ENCODE measurements around the gene PSMA6. TPM values are rescaled to one million over a fixed set of nuclear protein-coding genes. Genes with fewer than 3 reads are reported as not detected.
A peak's percentile ranks its signal among the peaks of the same experiment; 100 is the strongest.

PSMA6 gene
- total RNA-seq, 1 donor from 2014 or later = 225 TPM

DNA sequence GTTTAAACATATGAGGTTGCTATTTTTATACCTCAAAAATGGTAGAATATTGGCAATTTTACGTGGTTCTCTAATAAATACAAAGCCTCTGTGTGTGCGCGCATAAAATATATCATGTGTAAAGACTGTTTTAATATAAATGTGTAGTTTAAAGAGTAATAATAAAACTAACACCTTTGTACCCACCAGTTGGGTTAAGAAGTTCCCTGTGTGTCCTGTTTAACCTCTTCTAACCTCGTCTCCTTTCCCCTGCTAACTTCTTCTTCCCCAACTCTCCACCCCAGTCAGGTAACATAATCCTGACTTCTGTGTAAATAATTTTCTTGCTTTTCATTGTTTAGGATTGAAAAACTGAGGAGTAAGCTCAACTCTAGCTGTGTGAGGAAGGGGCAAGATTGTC, 47.6 kb upstream of the PSMA6 start:
- no peak overlapping the region for H2AFZ ChIP-seq (ENCODE audit: low read depth, low read length)
- no peaks in the 10 kb centered on the region for H3K79me2 ChIP-seq (ENCODE audit: insufficient read depth, low read length)
- no peak overlapping the region for H3K27ac Mint-ChIP-seq (ENCODE audit: unreplicated experiment)
- H3K36me3 ChIP-seq (ENCODE audit: insufficient read depth, low read length) = no peaks in the 10 kb centered on the region
- H3K4me1 Mint-ChIP-seq (ENCODE audit: low read depth, unreplicated experiment) = peaks cover 12% of the 10 kb centered on the region
- H3K27me3 ChIP-seq (ENCODE audit: insufficient read depth, low read length) = no peaks in the 10 kb centered on the region
- FAIRE-seq = no peak
- no peaks in the 10 kb centered on the region for H3K27me3 Mint-ChIP-seq (ENCODE audit: low read depth, unreplicated experiment)
- no peaks in the 10 kb centered on the region for H3K4me1 ChIP-seq (ENCODE audit: insufficient read depth, low read length)
- H3K4me3 Mint-ChIP-seq (ENCODE audit: unreplicated experiment) = no peak overlapping the region
- H3K9me3 Mint-ChIP-seq (ENCODE audit: unreplicated experiment) = no peaks in the 10 kb centered on the region
- peaks cover 5% of the 10 kb centered on the region for H3K36me3 Mint-ChIP-seq (ENCODE audit: low read depth, unreplicated experiment)
- TF ChIP-seq EZH2 (IDR thresholded peaks at IDR 0.05; ENCODE audit: insufficient read depth, low read length) = no peak
- no peak for TF ChIP-seq CTCF (IDR thresholded peaks at IDR 0.05; ENCODE audit: insufficient read depth, low read depth, low read length)
- H4K20me1 ChIP-seq (ENCODE audit: insufficient read depth, low read length) = no peaks in the 10 kb centered on the region
- H3K9ac ChIP-seq (ENCODE audit: low read length) = no peak overlapping the region
- no peak for DNase-seq (ENCODE audit: low read depth)
- no peak overlapping the region for H3K27ac ChIP-seq (ENCODE audit: low read depth, low read length)
- no peak overlapping the region for H3K4me2 ChIP-seq (ENCODE audit: low read length)
- no peaks in the 10 kb centered on the region for H3K9me3 ChIP-seq (ENCODE audit: insufficient read depth, low read depth, low read length)
- no peak overlapping the region for H3K4me3 ChIP-seq (ENCODE audit: insufficient read depth, low read depth, low read length)

- H3K27ac Mint-ChIP-seq (ENCODE audit: unreplicated experiment) = no peak overlapping the region
- no peak overlapping the region for H2AFZ ChIP-seq (ENCODE audit: low read depth, low read length)
- H3K27ac ChIP-seq (ENCODE audit: low read depth, low read length) = no peak overlapping the region
- DNase-seq (ENCODE audit: low read depth) = no peak
- no peaks in the 10 kb centered on the region for H3K27me3 Mint-ChIP-seq (ENCODE audit: low read depth, unreplicated experiment)
- peaks cover 5% of the 10 kb centered on the region for H3K36me3 Mint-ChIP-seq (ENCODE audit: low read depth, unreplicated experiment)
- H3K27me3 ChIP-seq (ENCODE audit: insufficient read depth, low read length) = no peaks in the 10 kb centered on the region
- no peak overlapping the region for H3K4me3 ChIP-seq (ENCODE audit: insufficient read depth, low read depth, low read length)
- no peak overlapping the region for H3K9ac ChIP-seq (ENCODE audit: low read length)
- H3K9me3 ChIP-seq (ENCODE audit: insufficient read depth, low read depth, low read length) = no peaks in the 10 kb centered on the region
- no peak overlapping the region for H3K4me3 Mint-ChIP-seq (ENCODE audit: unreplicated experiment)
- no peak overlapping the region for H3K4me2 ChIP-seq (ENCODE audit: low read length)
- H3K36me3 ChIP-seq (ENCODE audit: insufficient read depth, low read length) = no peaks in the 10 kb centered on the region
- peaks cover 12% of the 10 kb centered on the region for H3K4me1 Mint-ChIP-seq (ENCODE audit: low read depth, unreplicated experiment)
- TF ChIP-seq EZH2 (IDR thresholded peaks at IDR 0.05; ENCODE audit: insufficient read depth, low read length) (no peak), CTCF (IDR thresholded peaks at IDR 0.05; ENCODE audit: insufficient read depth, low read depth, low read length) (no peak)
- H3K9me3 Mint-ChIP-seq (ENCODE audit: unreplicated experiment) = no peaks in the 10 kb centered on the region
- no peaks in the 10 kb centered on the region for H3K4me1 ChIP-seq (ENCODE audit: insufficient read depth, low read length)
- no peaks in the 10 kb centered on the region for H4K20me1 ChIP-seq (ENCODE audit: insufficient read depth, low read length)
- no peaks in the 10 kb centered on the region for H3K79me2 ChIP-seq (ENCODE audit: insufficient read depth, low read length)
- no peak for FAIRE-seq
Observed at GRCh38 chr14:35245051-35245450, 47.1 kb upstream of the PSMA6 start.

GRCh38 chr14:35247777-35248475, 44.3 kb upstream of the PSMA6 start:
- Histone ChIP-seq H3K4me2 (ENCODE audit: low read length) (no peak overlapping the region), H4K20me1 (ENCODE audit: insufficient read depth, low read length) (no peaks in the 10 kb centered on the region), H3K4me3 (ENCODE audit: insufficient read depth, low read depth, low read length) (no peak overlapping the region), H3K9ac (ENCODE audit: low read length) (no peak overlapping the region), H3K27me3 (ENCODE audit: insufficient read depth, low read length) (no peaks in the 10 kb centered on the region), H3K79me2 (ENCODE audit: insufficient read depth, low read length) (no peaks in the 10 kb centered on the region), H3K36me3 (ENCODE audit: insufficient read depth, low read length) (no peaks in the 10 kb centered on the region), H3K27ac (ENCODE audit: low read depth, low read length) (no peak overlapping the region), H2AFZ (ENCODE audit: low read depth, low read length) (no peak overlapping the region), H3K4me1 (ENCODE audit: insufficient read depth, low read length) (no peaks in the 10 kb centered on the region), H3K9me3 (ENCODE audit: insufficient read depth, low read depth, low read length) (no peaks in the 10 kb centered on the region)
- FAIRE-seq (no peak), DNase-seq (ENCODE audit: low read depth) (peak; percentile 39)
- H3K4me1 Mint-ChIP-seq (ENCODE audit: low read depth, unreplicated experiment) = peaks cover 12% of the 10 kb centered on the region
- no peaks in the 10 kb centered on the region for H3K27me3 Mint-ChIP-seq (ENCODE audit: low read depth, unreplicated experiment)
- no peak for TF ChIP-seq EZH2 (IDR thresholded peaks at IDR 0.05; ENCODE audit: insufficient read depth, low read length)
- TF ChIP-seq CTCF (IDR thresholded peaks at IDR 0.05; ENCODE audit: insufficient read depth, low read depth, low read length) = no peak
- H3K36me3 Mint-ChIP-seq (ENCODE audit: low read depth, unreplicated experiment) = peaks cover 6% of the 10 kb centered on the region
- H3K27ac Mint-ChIP-seq (ENCODE audit: unreplicated experiment) = no peak overlapping the region
- H3K4me3 Mint-ChIP-seq (ENCODE audit: unreplicated experiment) = no peak overlapping the region
- H3K9me3 Mint-ChIP-seq (ENCODE audit: unreplicated experiment) = no peaks in the 10 kb centered on the region
